LNCAP (cell line): ENCODE data around the gene IL4.

Source experiments
- CTCF ChIP-seq: fragments of 450-650 bp; IDR thresholded peaks from 2 replicates; pipeline ENCODE4 v1.5.1; 2017; ENCODE audit warnings: mild to moderate bottlenecking

The IL4 gene

DNA sequence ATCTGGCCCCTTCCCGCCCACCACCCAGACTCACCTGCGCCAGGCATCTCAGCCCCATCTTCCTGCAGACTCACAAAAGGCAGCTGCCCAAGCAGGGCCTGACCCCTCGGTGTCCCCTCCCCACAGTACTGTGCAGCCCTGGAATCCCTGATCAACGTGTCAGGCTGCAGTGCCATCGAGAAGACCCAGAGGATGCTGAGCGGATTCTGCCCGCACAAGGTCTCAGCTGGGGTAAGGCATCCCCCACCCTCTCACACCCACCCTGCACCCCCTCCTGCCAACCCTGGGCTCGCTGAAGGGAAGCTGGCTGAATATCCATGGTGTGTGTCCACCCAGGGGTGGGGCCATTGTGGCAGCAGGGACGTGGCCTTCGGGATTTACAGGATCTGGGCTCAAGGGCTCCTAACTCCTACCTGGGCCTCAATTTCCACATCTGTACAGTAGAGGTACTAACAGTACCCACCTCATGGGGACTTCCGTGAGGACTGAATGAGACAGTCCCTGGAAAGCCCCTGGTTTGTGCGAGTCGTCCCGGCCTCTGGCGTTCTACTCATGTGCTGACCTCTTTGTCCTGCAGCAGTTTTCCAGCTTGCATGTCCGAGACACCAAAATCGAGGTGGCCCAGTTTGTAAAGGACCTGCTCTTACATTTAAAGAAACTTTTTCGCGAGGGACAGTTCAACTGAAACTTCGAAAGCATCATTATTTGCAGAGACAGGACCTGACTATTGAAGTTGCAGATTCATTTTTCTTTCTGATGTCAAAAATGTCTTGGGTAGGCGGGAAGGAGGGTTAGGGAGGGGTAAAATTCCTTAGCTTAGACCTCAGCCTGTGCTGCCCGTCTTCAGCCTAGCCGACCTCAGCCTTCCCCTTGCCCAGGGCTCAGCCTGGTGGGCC, 13.9 kb upstream of the IL4 start:
- TF ChIP-seq CTCF = no peak

GRCh38 chr5:132661231-132662003, 12.4 kb upstream of the IL4 start:
- TF ChIP-seq CTCF = no peak

DNA sequence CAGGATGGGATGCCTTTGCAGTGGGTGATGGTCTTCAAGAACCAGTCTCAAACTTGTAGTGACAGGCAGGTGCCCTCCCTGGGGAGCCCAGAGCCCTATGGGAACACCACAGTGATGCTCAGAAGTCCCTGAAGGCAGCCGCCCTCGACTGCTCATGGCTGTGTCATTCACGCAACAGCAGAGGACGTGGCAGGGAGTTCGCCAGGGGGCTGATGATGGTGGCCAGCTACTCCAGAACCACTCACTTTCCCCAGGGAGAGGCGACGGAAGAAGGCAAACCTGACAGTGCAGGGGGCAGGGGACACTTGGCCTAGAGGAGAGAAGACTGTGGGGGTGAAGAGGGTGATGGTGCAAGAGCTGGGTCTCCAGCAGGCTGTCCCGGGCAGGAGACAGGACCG, 11.8 kb upstream of the IL4 start:
- no peak for TF ChIP-seq CTCF

GRCh38 chr5:132662925-132663770, 10.6 kb upstream of the IL4 start:
- no peak for TF ChIP-seq CTCF

DNA sequence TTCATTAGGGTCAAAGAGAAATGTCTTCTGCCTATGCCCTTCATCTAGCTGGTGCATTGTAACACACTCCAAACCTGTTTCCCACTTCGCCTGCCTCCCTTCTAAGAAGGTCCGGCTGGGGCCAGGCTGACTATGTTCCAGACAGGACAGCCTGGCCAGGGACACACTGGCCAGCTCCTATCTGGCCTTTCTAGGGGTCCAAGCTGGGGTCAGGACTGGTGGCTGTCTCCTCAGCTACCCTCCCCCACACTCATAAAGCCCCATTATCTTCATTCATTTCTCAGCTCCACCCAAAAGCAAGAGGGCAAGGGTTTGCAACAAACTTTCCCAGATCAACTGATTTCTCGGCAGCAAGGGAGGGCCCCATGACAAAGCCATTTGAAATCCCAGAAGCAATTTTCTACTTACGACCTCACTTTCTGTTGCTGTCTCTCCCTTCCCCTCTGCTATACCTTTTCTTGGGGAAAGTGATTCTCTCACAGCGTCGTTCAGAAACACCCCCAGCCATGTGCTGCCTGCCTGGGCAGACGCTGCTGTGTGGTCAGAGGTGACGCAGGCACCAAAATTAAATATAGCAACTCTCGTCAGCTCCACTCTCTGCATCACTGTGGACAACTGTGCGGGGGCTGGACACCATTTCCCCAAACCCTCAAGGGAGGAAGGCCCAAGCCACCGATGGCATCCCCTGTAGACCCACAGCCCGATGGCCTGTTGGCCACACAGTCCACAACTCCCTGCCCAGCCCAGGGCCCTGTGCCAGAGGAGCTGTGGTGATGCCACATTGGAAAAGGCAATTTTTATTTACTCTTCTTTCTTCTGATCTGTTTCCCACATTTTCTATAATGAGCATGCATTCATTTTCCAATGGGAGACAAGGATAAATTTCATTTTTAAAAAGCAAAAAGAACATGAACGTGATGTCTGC, 9.8 kb upstream of the IL4 start:
- TF ChIP-seq CTCF = no peak

- no peak for TF ChIP-seq CTCF
These were observed 9.0 kb upstream of the IL4 start for GRCh38 chr5:132664696-132665209.
